ENCODE measurements around the gene TTLL11. TPM values are rescaled to one million over a fixed set of nuclear protein-coding genes. Genes with fewer than 3 reads are reported as not detected.

The TTLL11 gene
- total RNA-seq, 4 donors from 2014 or later, result 9.1 to 47.4 (median 11.3) TPM

DNA sequence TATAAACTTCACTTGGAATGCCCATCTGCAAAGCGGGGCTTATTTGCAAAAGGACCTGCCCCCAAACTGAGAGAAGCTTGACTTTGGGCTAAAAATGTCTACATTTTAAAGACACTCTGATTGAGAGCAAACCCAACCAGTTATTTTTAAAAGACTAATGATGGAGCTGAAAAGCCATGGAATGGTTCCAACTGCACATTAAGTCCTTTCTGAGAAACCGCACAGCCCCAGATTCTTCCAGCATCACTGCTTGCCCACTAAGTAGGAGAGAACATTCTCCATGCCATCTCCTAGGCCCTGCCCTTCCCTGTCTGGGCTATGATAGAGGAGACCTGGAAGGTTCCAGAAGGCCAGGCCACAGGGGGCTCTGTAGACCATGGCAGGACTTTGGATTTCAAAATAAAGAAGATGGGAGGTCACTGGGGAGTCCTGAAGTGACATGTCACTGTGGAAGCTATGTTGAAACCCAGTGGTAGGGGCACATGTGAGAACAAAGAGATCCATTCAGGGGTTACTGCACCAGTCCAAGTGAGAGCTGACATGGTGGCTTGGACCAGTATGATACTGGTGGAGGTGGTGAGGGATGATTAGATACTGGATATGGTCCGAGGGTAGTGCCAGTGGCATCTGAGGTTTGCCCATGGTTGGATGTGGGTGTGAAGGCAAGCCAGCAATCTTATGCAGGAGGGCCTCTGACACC lies 262.5 kb downstream of the TTLL11 start:
- 84% methylated on average over 3 of the region's 3 CpGs; no CpG with 5 or more reads in 1 of the 2 donors for WGBS, 2 donors (ENCODE audit: low coverage in 1 of 2)
- intact Hi-C loops (cut with DNase I; ENCODE audit: low total_unique reads) (no loop called here), in situ Hi-C loops (cut with MboI; ENCODE audit: low pct_ligation_motif_present in 1 of 4, low pct_unique_long_range_greater_than_20kb in 1 of 4, low sequenced_read_pairs in 3 of 4) (no loop called here)
- TF ChIP-seq POLR2AphosphoS5 (IDR thresholded peaks at IDR 0.05) (no peak), POLR2A (IDR thresholded peaks at IDR 0.05) (no peak), EP300 (IDR thresholded peaks at IDR 0.05; ENCODE audit: low read depth) (no peak)
- TF ChIP-seq, protein P1, sequence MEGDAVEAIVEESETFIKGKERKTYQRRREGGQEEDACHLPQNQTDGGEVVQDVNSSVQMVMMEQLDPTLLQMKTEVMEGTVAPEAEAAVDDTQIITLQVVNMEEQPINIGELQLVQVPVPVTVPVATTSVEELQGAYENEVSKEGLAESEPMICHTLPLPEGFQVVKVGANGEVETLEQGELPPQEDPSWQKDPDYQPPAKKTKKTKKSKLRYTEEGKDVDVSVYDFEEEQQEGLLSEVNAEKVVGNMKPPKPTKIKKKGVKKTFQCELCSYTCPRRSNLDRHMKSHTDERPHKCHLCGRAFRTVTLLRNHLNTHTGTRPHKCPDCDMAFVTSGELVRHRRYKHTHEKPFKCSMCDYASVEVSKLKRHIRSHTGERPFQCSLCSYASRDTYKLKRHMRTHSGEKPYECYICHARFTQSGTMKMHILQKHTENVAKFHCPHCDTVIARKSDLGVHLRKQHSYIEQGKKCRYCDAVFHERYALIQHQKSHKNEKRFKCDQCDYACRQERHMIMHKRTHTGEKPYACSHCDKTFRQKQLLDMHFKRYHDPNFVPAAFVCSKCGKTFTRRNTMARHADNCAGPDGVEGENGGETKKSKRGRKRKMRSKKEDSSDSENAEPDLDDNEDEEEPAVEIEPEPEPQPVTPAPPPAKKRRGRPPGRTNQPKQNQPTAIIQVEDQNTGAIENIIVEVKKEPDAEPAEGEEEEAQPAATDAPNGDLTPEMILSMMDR (IDR thresholded peaks at IDR 0.05), result no peak
- DNase-seq, result no peak
- Histone ChIP-seq H3K4me1 (no peaks in the 10 kb centered on the region), H3K4me3 (no peak overlapping the region), H3K9me3 (no peaks in the 10 kb centered on the region), H3K36me3 (no peaks in the 10 kb centered on the region), H3K27ac (no peak overlapping the region), H3K27me3 (no peaks in the 10 kb centered on the region)

DNA sequence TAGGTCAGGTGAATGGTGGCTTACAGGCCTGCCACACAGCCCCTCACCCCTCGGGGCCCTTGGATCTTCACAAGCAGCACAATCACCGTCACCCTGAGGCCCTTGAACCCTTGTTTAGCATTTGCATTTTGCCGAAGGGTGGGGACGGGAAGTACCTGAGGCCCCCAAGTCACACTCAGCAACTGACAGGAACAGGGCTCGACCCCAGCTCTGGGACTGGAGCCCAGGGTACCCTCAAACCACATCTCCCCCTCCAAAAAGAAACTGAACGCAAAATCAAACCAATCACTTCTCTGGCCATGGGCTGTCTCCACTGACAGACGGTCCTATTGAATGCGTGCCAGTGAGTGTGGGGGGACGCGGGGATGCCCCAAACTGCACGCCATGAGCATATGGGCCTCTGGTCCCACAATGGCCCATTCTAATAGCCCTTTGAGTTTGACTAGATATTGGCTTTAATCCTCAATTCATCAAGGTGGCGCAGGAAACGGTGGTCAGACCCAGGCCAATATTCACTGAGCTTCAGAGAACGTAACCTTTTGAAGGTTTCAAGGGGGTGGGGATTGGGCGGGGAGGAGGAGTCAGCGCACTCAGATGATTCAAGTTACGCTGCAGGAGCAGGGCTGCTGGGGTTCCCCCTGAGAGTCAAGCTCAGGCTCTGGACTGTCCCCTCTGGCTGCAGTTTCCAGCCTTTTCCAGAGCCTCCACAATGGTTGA lies 265.7 kb downstream of the TTLL11 start:
- H3K4me3 ChIP-seq, result no peak overlapping the region
- in situ Hi-C loops (cut with MboI; ENCODE audit: low pct_ligation_motif_present in 1 of 4, low pct_unique_long_range_greater_than_20kb in 1 of 4, low sequenced_read_pairs in 3 of 4) (no loop called here), intact Hi-C loops (cut with DNase I; ENCODE audit: low total_unique reads) (no loop called here)
- no peak for DNase-seq
- H3K27me3 ChIP-seq, result no peaks in the 10 kb centered on the region
- H3K4me1 ChIP-seq, result no peaks in the 10 kb centered on the region
- H3K9me3 ChIP-seq, result no peaks in the 10 kb centered on the region
- H3K27ac ChIP-seq, result no peak overlapping the region
- no peaks in the 10 kb centered on the region for H3K36me3 ChIP-seq
- no peak for TF ChIP-seq POLR2A (IDR thresholded peaks at IDR 0.05)
- TF ChIP-seq, protein P1 (IDR thresholded peaks at IDR 0.05), result no peak
- no peak for TF ChIP-seq POLR2AphosphoS5 (IDR thresholded peaks at IDR 0.05)
- TF ChIP-seq EP300 (IDR thresholded peaks at IDR 0.05; ENCODE audit: low read depth), result no peak
- 90% methylated on average over 17 of the region's 17 CpGs; no CpG with 5 or more reads in 1 of the 2 donors for WGBS, 2 donors (ENCODE audit: low coverage in 1 of 2)

DNA sequence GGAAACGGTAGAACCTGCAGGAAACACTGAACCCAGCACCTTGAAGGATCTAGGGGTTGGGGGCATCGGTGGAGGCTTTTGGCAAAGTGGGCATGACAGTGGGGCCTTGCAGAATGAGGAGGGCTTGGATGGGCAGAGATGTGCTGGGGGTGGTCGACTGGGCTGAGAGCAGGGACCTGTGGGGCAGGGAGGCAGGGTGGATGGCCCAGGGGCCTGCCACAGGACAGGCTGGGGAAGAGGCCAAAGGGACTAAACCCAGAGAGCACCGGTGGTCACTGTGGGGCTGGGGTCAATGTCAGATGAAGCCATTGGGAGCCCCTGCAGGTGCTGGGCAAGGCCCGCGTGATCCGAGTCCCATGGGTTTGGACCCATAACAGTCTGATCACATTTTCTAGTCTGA lies 266.4 kb downstream of the TTLL11 start:
- TF ChIP-seq POLR2AphosphoS5 (IDR thresholded peaks at IDR 0.05) (no peak), POLR2A (IDR thresholded peaks at IDR 0.05) (no peak), EP300 (IDR thresholded peaks at IDR 0.05; ENCODE audit: low read depth) (no peak)
- TF ChIP-seq, protein P1 (IDR thresholded peaks at IDR 0.05), result no peak
- Histone ChIP-seq H3K27ac (no peak overlapping the region), H3K4me1 (no peaks in the 10 kb centered on the region), H3K9me3 (no peaks in the 10 kb centered on the region), H3K27me3 (no peaks in the 10 kb centered on the region), H3K36me3 (no peaks in the 10 kb centered on the region), H3K4me3 (no peak overlapping the region)
- intact Hi-C loops (cut with DNase I; ENCODE audit: low total_unique reads), result no loop called here
- no peak for DNase-seq
- WGBS, 2 donors (ENCODE audit: low coverage in 1 of 2), result 93 to 94% methylated on average over 7 of the region's 7 CpGs
- in situ Hi-C loops (cut with MboI; ENCODE audit: low pct_ligation_motif_present in 1 of 4, low pct_unique_long_range_greater_than_20kb in 1 of 4, low sequenced_read_pairs in 3 of 4), result no loop called here

DNA sequence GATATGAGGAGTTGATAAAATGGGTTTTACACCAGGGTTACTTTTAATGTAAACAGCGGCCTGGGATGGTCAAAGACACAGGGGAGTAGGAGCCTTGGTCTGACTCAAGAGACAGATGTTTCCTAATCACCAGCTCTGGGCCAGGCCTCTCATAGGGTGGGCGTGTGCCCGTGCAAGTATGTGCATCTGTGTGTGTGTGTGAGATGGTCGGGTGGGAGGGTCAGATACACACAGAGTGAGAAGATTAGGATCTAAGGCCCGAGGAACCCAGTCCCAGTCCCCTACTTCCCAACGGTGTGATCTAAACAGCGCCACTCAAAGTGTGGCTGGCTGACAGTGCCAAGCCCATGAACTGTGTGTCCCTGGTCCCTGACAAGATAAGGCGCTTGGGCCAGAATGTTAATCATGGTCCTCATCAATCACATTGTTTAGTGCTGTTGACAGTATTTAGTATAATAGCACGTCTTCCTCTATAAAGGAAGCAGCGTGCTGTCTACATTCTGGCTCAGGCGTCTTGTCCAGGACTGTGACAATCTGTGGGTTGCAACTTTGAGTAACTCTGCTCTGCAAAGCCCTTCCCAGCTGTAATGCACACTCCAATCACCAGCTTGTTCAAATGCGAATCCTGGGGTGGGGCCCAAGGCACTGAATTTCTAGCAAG lies 267.9 kb downstream of the TTLL11 start:
- intact Hi-C loops (cut with DNase I; ENCODE audit: low total_unique reads) (no loop called here), in situ Hi-C loops (cut with MboI; ENCODE audit: low pct_ligation_motif_present in 1 of 4, low pct_unique_long_range_greater_than_20kb in 1 of 4, low sequenced_read_pairs in 3 of 4) (no loop called here)
- Histone ChIP-seq H3K27me3 (no peaks in the 10 kb centered on the region), H3K9me3 (no peaks in the 10 kb centered on the region), H3K4me1 (no peaks in the 10 kb centered on the region), H3K4me3 (no peak overlapping the region), H3K36me3 (no peaks in the 10 kb centered on the region), H3K27ac (no peak overlapping the region)
- no peak for DNase-seq
- 57 to 78% methylated on average over 1 to 12 of the region's 12 CpGs for WGBS, 2 donors (ENCODE audit: low coverage in 1 of 2)
- TF ChIP-seq POLR2A (IDR thresholded peaks at IDR 0.05), result no peak
- TF ChIP-seq POLR2AphosphoS5 (IDR thresholded peaks at IDR 0.05), result no peak
- TF ChIP-seq EP300 (IDR thresholded peaks at IDR 0.05; ENCODE audit: low read depth), result no peak
- TF ChIP-seq, protein P1 (IDR thresholded peaks at IDR 0.05), result no peak

All from transverse colon (tissue), 4 donors.